Astrocyte (in vitro differentiated cells and primary cell): Measurements from ENCODE around the gene ATF7. TPM values are rescaled to one million over a fixed set of nuclear protein-coding genes. Genes with fewer than 3 reads are reported as not detected.

ENCODE experiments used
- DNase-seq: peaks from one replicate; pipeline ENCODE4 v3.0.0-alpha.2; 2010; ENCODE audit warnings: low read depth
- FAIRE-seq: peaks from 2 replicates; lab custom pipeline; 2011; peaks lifted over from hg19 to GRCh38; lab: Jason Lieb, UNC
- H2AFZ ChIP-seq: 2 replicates; pipeline ENCODE4 v1.6.0; 2012; ENCODE audit warnings: low read depth, low read length, inconsistent platforms
- H3K27ac ChIP-seq: 2 replicates; pipeline ENCODE4 v1.5.1; 2011; ENCODE audit warnings: low read depth, low read length, inconsistent platforms
- H3K27me3 ChIP-seq: 2 replicates; pipeline ENCODE4 v1.6.0; 2011; ENCODE audit warnings: low read length, inconsistent platforms; ENCODE audit not compliant: insufficient read depth
- H3K36me3 ChIP-seq: 2 replicates; pipeline ENCODE4 v1.5.1; 2011; ENCODE audit warnings: low read length, inconsistent platforms; ENCODE audit not compliant: insufficient read depth
- H3K4me1 ChIP-seq: 2 replicates; pipeline ENCODE4 v1.5.1; 2011; ENCODE audit warnings: low read length, inconsistent platforms; ENCODE audit not compliant: insufficient read depth
- H3K4me2 ChIP-seq: 2 replicates; pipeline ENCODE4 v1.6.0; 2012; ENCODE audit warnings: low read length, inconsistent platforms
- H3K4me3 ChIP-seq: 2 replicates; pipeline ENCODE4 v1.5.1; 2011; ENCODE audit warnings: low read depth, mild to moderate bottlenecking, low read length, inconsistent platforms; ENCODE audit not compliant: insufficient read depth
- H3K79me2 ChIP-seq: 2 replicates; pipeline ENCODE4 v1.6.0; 2012; ENCODE audit warnings: mild to moderate bottlenecking, low read length, inconsistent platforms; ENCODE audit not compliant: insufficient read depth
- H3K9ac ChIP-seq: 2 replicates; pipeline ENCODE4 v1.6.0; 2012; ENCODE audit warnings: mild to moderate bottlenecking, low read length, inconsistent platforms
- H3K9me3 ChIP-seq: 2 replicates; pipeline ENCODE4 v1.5.1; 2012; ENCODE audit warnings: low read depth, mild to moderate bottlenecking, low read length, inconsistent platforms; ENCODE audit not compliant: insufficient read depth
- H4K20me1 ChIP-seq: 2 replicates; pipeline ENCODE4 v1.6.0; 2012; ENCODE audit warnings: low read length, inconsistent platforms; ENCODE audit not compliant: insufficient read depth
- H3K27ac Mint-ChIP-seq: one replicate; pipeline ENCODE4 v1.8.0; 2021; ENCODE audit warnings: mild to moderate bottlenecking, mixed read lengths; ENCODE audit not compliant: unreplicated experiment
- H3K27me3 Mint-ChIP-seq: one replicate; pipeline ENCODE4 v1.8.0; 2021; ENCODE audit warnings: low read depth, mixed read lengths; ENCODE audit not compliant: unreplicated experiment
- H3K36me3 Mint-ChIP-seq: one replicate; pipeline ENCODE4 v1.8.0; 2021; ENCODE audit warnings: low read depth, mixed read lengths; ENCODE audit not compliant: unreplicated experiment
- H3K4me1 Mint-ChIP-seq: one replicate; pipeline ENCODE4 v1.8.0; 2021; ENCODE audit warnings: low read depth, mixed read lengths; ENCODE audit not compliant: unreplicated experiment
- H3K4me3 Mint-ChIP-seq: one replicate; pipeline ENCODE4 v1.8.0; 2021; ENCODE audit warnings: mild to moderate bottlenecking, moderate library complexity, mixed read lengths; ENCODE audit not compliant: unreplicated experiment
- H3K9me3 Mint-ChIP-seq: one replicate; pipeline ENCODE4 v1.8.0; 2021; ENCODE audit warnings: mild to moderate bottlenecking, mixed read lengths; ENCODE audit not compliant: unreplicated experiment
- EZH2 ChIP-seq: IDR thresholded peaks from 2 replicates; pipeline ENCODE4 v1.6.1; 2012; ENCODE audit warnings: mild to moderate bottlenecking, low read length, inconsistent platforms; ENCODE audit not compliant: insufficient read depth
- total RNA-seq: library from RNA; stranded (reverse); gene quantifications from 2 replicates; pipeline ENCODE4 v1.2.1, GENCODE V29; 2021
- TF ChIP-seq, protein P1 (sequence below): IDR thresholded peaks from 2 replicates; pipeline ENCODE4 v1.5.1; 2011; ENCODE audit warnings: low read depth, mild to moderate bottlenecking, inconsistent platforms, low read length, moderate library complexity; ENCODE audit not compliant: insufficient read depth

The ATF7 gene
- total RNA-seq, 1 donor from 2014 or later, result 38.3 TPM

- Histone ChIP-seq H3K9ac (no peak overlapping the region), H3K27ac (no peak overlapping the region), H3K4me1 (peaks cover 7% of the 10 kb centered on the region), H3K9me3 (no peaks in the 10 kb centered on the region), H3K4me3 (no peak overlapping the region), H3K36me3 (no peaks in the 10 kb centered on the region), H3K27me3 (no peaks in the 10 kb centered on the region), H2AFZ (no peak overlapping the region), H3K79me2 (peaks cover 37% of the 10 kb centered on the region), H4K20me1 (peaks cover 33% of the 10 kb centered on the region), H3K4me2 (no peak overlapping the region)
- no peak overlapping the region for H3K27ac Mint-ChIP-seq
- H3K4me3 Mint-ChIP-seq, result no peak overlapping the region
- peaks cover 6% of the 10 kb centered on the region for H3K4me1 Mint-ChIP-seq
- no peaks in the 10 kb centered on the region for H3K27me3 Mint-ChIP-seq
- no peak for FAIRE-seq
- DNase-seq, result no peak
- H3K36me3 Mint-ChIP-seq, result peaks cover 13% of the 10 kb centered on the region
- H3K9me3 Mint-ChIP-seq, result no peaks in the 10 kb centered on the region
- TF ChIP-seq, protein P1, sequence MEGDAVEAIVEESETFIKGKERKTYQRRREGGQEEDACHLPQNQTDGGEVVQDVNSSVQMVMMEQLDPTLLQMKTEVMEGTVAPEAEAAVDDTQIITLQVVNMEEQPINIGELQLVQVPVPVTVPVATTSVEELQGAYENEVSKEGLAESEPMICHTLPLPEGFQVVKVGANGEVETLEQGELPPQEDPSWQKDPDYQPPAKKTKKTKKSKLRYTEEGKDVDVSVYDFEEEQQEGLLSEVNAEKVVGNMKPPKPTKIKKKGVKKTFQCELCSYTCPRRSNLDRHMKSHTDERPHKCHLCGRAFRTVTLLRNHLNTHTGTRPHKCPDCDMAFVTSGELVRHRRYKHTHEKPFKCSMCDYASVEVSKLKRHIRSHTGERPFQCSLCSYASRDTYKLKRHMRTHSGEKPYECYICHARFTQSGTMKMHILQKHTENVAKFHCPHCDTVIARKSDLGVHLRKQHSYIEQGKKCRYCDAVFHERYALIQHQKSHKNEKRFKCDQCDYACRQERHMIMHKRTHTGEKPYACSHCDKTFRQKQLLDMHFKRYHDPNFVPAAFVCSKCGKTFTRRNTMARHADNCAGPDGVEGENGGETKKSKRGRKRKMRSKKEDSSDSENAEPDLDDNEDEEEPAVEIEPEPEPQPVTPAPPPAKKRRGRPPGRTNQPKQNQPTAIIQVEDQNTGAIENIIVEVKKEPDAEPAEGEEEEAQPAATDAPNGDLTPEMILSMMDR, result no peak
- no peak for TF ChIP-seq EZH2
Observed at GRCh38 chr12:53578783-53579182, 47.4 kb downstream of the ATF7 start.

DNA sequence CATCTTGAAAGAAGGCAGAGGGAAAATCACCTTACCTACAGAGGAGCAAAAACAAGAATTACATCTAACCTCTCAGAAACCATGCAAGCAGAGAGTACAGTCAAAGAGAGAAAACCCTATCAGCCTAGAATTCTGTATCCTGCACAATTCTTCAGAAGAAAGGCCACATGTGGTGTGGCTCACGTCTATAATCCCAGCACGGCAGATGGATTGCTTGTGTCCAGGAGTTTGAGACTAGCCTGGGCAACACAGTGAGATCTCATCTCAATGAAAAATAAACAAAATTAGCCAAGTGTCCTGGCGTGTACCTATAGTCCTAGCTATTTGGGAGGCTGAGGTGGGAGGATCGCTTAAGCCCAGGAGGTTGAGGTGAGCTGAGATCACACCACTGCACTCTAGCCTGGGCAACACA lies 48.2 kb downstream of the ATF7 start:
- Histone ChIP-seq H3K79me2 (peaks cover 33% of the 10 kb centered on the region), H3K27me3 (no peaks in the 10 kb centered on the region), H3K4me3 (no peak overlapping the region), H2AFZ (no peak overlapping the region), H3K9me3 (no peaks in the 10 kb centered on the region), H3K4me1 (peaks cover 7% of the 10 kb centered on the region), H3K9ac (no peak overlapping the region), H3K4me2 (no peak overlapping the region), H3K36me3 (no peaks in the 10 kb centered on the region), H3K27ac (no peak overlapping the region), H4K20me1 (peaks cover 30% of the 10 kb centered on the region)
- Mint-ChIP-seq H3K4me1 (peaks cover 6% of the 10 kb centered on the region), H3K9me3 (no peaks in the 10 kb centered on the region), H3K4me3 (no peak overlapping the region), H3K36me3 (peaks cover 11% of the 10 kb centered on the region), H3K27me3 (no peaks in the 10 kb centered on the region), H3K27ac (no peak overlapping the region)
- TF ChIP-seq, protein P1, result no peak
- no peak for TF ChIP-seq EZH2
- FAIRE-seq, result no peak
- no peak for DNase-seq

- H3K27ac Mint-ChIP-seq, result no peak overlapping the region
Observed at GRCh38 chr12:53575502-53576249, 50.5 kb downstream of the ATF7 start.

More at GRCh38 chr12:53575502-53576249, 50.5 kb downstream of the ATF7 start:
- Histone ChIP-seq H3K9me3 (no peaks in the 10 kb centered on the region), H3K4me3 (no peak overlapping the region), H4K20me1 (peaks cover 36% of the 10 kb centered on the region), H2AFZ (no peak overlapping the region), H3K79me2 (peaks cover 35% of the 10 kb centered on the region), H3K9ac (no peak overlapping the region), H3K4me1 (peaks cover 7% of the 10 kb centered on the region), H3K27ac (no peak overlapping the region), H3K4me2 (peak overlapping the region; percentile 8), H3K27me3 (no peaks in the 10 kb centered on the region), H3K36me3 (no peaks in the 10 kb centered on the region)
- Mint-ChIP-seq H3K4me3 (no peak overlapping the region), H3K27me3 (no peaks in the 10 kb centered on the region), H3K36me3 (peaks cover 12% of the 10 kb centered on the region), H3K9me3 (no peaks in the 10 kb centered on the region), H3K4me1 (peaks cover 6% of the 10 kb centered on the region)
- FAIRE-seq (no peak), DNase-seq (peak; percentile 64)
- TF ChIP-seq EZH2, result no peak
- TF ChIP-seq, protein P1, result no peak
